ENCODE results near the gene HS6ST1.

HS6ST1 gene

DNA sequence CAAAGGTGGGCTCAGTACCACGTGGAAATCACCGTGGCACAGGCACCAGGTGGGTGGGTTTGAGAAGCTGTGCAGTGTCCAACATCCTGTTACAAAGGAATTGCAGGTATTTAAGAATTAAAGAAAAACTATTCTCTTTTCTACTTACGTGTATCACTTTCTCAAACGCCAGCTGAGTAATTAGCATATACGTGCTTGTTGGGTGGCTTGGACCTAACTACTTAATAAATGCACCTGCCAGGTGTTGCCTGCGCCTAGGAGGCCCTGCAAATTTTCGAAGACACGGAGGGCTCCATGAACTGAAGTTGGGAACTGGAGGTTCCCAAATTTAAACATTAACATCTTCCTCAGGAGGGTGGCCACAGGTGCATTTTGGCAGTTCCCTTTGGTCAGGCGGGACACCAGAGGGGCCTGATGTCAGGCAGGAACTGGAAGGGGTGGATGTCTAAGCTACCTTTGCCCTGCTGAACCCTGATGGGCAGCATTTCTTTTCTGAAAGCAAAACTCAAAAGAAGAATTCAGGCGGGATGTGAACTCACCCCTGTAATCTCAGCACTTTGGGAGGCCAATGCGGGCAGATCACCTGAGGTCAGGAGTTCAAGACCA lies 84.8 kb downstream of the HS6ST1 start:
- no peak overlapping the region for H3K4me3 ChIP-seq (replicated peaks; ENCODE audit: low read depth, low read length)
- DNase-seq (ENCODE audit: low read depth): no peak
- TF ChIP-seq, protein P1, sequence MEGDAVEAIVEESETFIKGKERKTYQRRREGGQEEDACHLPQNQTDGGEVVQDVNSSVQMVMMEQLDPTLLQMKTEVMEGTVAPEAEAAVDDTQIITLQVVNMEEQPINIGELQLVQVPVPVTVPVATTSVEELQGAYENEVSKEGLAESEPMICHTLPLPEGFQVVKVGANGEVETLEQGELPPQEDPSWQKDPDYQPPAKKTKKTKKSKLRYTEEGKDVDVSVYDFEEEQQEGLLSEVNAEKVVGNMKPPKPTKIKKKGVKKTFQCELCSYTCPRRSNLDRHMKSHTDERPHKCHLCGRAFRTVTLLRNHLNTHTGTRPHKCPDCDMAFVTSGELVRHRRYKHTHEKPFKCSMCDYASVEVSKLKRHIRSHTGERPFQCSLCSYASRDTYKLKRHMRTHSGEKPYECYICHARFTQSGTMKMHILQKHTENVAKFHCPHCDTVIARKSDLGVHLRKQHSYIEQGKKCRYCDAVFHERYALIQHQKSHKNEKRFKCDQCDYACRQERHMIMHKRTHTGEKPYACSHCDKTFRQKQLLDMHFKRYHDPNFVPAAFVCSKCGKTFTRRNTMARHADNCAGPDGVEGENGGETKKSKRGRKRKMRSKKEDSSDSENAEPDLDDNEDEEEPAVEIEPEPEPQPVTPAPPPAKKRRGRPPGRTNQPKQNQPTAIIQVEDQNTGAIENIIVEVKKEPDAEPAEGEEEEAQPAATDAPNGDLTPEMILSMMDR (IDR thresholded peaks at IDR 0.05; ENCODE audit: low read length, missing control alignments): no peak

DNA sequence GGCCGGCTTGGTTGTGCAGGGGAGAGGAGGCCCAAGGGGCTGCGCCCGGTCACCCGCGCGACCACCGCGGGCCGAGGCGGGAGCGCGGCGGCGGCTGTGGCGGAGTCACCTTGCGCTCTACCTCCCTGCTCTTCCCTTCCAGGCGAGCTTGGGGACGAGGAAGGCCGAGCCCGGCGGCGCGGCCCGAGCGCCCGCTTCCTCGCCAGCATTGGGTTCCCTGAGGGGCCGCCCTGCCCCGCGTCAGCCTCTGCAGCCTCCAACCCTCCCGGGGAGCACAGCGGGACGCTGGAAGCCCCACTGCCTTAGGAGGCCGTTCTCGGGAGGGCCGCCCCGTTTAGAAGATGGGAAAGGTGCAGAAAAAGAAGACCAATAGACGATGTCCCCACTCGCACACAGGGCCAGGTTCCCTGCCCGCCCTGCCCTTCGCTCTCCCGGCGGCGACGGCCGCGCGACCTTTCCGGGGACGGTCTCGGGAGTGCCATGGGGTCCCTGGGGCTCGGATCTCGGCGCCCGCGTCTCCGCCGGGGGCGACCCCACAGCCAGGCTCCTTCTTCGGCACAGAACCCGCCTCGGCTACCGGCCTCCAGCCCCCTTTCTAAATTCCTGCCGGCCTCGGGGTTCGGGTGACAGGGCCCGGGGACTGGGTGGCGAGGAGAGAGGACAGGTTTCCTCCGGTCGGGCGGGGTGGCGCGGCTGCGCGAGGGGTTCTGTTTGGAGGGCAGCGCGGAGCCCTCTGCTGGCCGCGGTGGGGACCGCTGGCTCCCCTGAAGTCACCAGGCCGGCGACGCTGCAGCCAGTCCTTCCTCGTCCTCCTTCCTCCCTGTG lies 85.5 kb downstream of the HS6ST1 start:
- peak; percentile 72 for DNase-seq (ENCODE audit: low read depth)
- TF ChIP-seq, protein P1 (IDR thresholded peaks at IDR 0.05; ENCODE audit: low read length, missing control alignments): peak; percentile 84
- peak overlapping the region; percentile 70 for H3K4me3 ChIP-seq (replicated peaks; ENCODE audit: low read depth, low read length)

DNA sequence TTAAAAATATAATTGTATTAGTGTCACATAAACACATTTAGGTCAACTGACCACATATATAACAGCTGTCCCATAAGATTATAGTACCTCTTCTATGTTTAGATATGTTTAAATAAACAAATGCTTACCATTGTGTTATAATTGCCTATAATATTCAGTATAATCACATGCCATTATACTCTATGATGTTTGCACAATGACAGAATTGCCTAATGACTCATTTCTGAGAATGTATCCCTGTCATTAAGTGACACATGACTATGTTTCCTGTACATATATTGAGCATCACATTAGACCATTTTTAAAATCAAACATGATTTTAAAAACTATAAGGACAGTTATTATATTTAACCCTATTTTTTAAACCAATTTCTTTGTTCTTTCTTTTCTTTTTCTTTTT lies 89.8 kb downstream of the HS6ST1 start:
- TF ChIP-seq, protein P1 (IDR thresholded peaks at IDR 0.05; ENCODE audit: low read length, missing control alignments): no peak
- no peak overlapping the region for H3K4me3 ChIP-seq (replicated peaks; ENCODE audit: low read depth, low read length)
- DNase-seq (ENCODE audit: low read depth): peak; percentile 11

DNA sequence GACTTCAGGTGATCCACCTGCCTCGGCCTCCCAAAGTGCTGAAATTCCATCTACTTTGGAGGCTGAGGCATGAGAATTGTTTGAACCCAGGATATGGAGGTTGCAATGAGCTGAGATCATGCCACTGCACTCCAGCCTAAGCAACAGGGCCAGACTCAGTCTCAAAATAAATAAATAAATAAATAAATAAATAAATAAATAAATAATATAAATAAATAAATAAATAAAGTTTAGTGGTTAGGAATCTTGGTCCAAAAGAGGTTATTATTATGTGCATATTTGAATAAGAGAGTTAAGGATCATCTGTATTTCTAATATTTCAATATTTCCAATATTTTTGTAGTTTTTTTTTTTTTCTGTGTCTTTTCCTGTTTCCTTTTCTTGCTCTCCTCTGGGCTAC lies 90.8 kb downstream of the HS6ST1 start:
- no peak overlapping the region for H3K4me3 ChIP-seq (replicated peaks; ENCODE audit: low read depth, low read length)
- TF ChIP-seq, protein P1 (IDR thresholded peaks at IDR 0.05; ENCODE audit: low read length, missing control alignments): no peak
- DNase-seq (ENCODE audit: low read depth): no peak

DNA sequence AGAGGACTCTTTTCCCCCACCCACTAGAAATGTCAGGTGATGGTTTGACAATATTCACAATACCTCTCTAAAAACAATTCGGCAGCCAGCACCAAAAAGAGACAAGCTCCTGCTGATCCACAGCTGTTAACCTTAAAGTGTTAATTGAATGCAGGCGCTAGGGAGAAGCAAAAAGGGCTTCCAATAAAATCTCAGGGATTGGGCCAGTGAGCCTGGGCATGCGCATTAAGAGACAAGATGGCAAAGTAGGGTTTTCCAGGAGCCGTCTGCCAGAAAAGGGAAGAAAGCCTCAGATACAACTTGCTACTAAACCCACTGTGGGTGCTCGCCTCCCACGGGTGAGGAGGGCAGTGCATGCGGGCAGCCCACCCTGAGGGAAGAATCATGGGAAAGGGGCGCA lies 98.8 kb downstream of the HS6ST1 start:
- DNase-seq (ENCODE audit: low read depth): no peak
- H3K4me3 ChIP-seq (replicated peaks; ENCODE audit: low read depth, low read length): no peak overlapping the region
- TF ChIP-seq, protein P1 (IDR thresholded peaks at IDR 0.05; ENCODE audit: low read length, missing control alignments): no peak

DNA sequence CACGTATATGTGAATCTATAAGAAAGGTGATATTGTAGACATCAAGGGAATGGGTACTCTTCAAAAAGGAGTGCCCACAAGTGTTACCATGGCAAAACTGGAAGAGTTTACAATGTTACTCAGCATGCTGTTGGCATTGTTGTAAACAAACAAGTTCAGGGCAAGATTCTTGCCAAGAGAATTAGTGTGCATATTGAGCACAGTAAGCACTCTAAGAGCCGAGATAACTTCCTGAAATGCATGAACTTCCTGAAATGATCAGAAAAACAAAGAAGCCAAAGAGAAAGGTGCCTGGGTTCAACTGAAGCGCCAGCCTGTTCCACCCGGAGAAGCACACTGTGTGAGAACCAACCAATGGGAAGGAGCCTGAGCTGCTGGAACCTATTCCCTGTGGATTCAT lies 101.0 kb downstream of the HS6ST1 start:
- H3K4me3 ChIP-seq (replicated peaks; ENCODE audit: low read depth, low read length): no peak overlapping the region
- DNase-seq (ENCODE audit: low read depth): no peak
- TF ChIP-seq, protein P1 (IDR thresholded peaks at IDR 0.05; ENCODE audit: low read length, missing control alignments): no peak

Measured in fibroblast of pulmonary artery (primary cell).